Measurements from ENCODE around the gene LAMA5.

Gene LAMA5

GRCh38 chr20:62368976-62369814, 2.1 kb upstream of the LAMA5 start:
- no peak for DNase-seq

DNA sequence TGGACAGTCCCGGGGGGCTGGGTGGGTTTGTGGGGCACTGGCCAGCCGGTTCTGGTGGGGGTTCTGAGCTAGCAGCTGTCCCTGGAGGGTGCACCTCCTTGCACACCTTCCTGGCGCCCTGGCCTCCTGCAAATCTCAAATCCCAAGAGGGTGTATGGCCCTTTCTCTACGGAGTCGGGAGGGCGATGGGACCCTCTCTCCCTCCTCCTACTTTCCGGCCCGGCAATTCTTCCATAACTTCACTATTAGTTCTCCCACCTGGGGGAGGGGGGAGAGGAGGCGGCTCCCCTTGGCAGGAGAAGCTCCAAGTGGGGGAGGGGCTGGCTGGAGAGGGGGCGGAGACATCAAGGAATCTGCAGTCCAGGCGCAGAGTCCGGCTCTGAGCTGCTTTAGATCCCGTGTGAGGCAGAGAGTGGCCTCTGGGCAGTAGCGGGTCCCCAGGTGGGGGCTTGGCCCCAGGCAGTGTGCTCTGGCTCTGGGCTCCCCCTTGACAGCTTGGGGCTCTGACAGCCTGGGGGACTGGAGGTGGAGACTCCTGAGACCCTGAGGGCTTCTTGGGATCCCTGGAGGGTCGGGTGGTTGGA, 1.4 kb upstream of the LAMA5 start:
- DNase-seq = no peak

DNA sequence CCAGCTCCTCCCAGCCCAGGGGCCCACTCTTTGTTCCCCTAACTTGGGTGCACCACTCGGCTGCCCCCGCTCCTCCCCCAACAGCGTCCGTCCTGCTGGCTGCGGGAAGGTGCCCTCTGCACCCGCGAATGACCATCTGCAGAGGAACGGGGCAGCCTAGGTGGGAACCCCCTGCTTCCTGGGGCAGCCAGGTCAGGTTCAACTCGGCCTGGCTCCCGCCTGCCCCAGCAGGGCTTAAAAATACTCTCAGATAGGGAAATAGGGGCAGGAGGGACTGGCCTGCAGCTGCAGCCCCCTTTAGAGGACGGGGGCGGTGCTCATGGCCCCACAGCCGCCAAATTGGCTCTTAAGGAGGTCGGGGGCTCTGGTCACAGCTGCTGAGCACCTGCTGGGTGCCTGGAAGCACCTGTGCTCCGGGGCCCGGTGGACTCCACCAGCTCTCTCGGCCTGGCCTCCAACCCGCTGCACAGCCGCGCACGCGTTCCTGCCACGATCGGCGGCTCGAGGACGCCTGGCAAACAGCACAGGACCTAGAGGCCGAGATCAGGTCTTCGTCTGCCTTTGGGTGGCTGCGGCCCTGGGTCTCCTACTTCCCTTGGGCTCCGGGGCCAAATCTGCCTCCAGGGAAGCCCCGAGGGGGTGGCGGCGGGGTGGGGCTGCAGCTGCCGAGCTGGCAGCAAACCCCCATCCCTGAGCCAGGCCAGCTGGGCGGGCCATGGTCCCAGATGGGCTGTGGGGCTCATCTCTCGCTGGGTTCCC, 700 bp upstream of the LAMA5 start:
- DNase-seq = peak; percentile 63

GRCh38 chr20:62366370-62367135, 559 bp downstream of the LAMA5 start:
- DNase-seq = peak; percentile 66

- DNase-seq = peak; percentile 48
Observed at GRCh38 chr20:62365814-62366369, 1.2 kb downstream of the LAMA5 start.

- no peak for DNase-seq
Observed at GRCh38 chr20:62364911-62365736, 2.0 kb downstream of the LAMA5 start.

GRCh38 chr20:62363920-62364851, 2.9 kb downstream of the LAMA5 start:
- DNase-seq = no peak

GRCh38 chr20:62362991-62363919, 3.9 kb downstream of the LAMA5 start:
- peak; percentile 69 for DNase-seq

DNA sequence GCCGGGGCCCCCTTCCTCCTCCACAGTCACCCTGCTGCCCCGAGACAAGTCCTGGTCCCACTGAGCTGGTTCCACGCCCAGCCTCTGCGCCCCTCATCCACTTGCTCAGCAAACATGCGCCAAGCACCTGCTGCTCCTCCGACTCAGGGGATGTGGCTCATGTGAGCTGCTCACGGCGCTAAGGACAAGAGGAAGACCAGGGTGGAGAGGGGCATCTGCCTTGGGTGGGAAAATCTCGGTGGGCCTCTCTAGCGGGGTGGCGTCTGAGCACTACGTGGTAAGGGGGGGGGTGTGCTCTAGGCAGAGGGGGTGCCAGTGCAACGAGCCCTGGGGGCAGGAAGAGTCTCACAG, 4.5 kb downstream of the LAMA5 start:
- DNase-seq = no peak

- no peak for DNase-seq
Observed at GRCh38 chr20:62361799-62362589, 5.1 kb downstream of the LAMA5 start.

DNA sequence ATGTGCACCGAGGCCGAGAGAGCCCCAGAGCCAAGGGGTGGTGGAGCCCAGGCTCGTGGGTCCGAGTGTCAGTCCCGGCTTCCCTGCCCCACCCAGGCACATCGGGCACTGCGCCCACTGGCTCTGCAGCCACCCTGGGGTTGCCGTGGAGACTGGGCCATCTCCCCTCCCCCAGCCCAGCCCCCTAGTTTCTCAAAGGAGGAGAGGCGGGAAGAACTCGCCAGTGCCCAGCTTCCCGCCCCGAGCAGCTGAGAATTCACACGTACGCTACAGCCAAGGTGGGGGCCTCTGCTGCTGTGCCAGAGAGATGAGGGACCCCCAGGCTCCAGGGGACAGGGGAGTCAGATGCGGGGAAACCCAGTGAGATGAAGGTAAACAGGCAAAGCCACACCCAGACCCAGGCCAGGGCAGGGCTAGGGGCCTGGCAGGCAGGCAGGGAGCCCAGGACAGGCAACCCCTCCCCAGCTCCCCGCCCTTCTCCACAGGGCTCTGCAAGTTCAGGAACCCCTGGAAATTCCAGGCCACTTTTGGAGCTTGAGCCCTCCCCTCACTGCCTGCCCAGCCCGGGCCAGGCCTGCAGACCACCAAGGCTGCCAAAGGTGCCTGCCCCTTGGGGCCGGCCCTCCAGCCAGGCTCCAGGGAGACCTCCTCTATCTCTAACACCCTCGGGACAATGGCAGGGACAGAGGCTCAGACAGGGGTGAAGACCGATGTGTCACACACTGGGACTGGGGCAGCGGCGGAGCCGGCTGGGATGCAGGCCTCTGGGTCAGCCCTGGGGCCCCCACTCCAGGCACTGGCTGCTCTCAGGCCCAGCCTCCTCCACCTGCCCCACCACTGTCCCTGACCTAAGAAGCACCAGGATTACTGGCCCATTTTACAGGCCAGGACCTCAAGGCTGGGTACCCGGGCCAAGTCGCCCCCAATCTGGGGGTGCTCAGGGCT, 6.0 kb downstream of the LAMA5 start:
- no peak for DNase-seq

DNA sequence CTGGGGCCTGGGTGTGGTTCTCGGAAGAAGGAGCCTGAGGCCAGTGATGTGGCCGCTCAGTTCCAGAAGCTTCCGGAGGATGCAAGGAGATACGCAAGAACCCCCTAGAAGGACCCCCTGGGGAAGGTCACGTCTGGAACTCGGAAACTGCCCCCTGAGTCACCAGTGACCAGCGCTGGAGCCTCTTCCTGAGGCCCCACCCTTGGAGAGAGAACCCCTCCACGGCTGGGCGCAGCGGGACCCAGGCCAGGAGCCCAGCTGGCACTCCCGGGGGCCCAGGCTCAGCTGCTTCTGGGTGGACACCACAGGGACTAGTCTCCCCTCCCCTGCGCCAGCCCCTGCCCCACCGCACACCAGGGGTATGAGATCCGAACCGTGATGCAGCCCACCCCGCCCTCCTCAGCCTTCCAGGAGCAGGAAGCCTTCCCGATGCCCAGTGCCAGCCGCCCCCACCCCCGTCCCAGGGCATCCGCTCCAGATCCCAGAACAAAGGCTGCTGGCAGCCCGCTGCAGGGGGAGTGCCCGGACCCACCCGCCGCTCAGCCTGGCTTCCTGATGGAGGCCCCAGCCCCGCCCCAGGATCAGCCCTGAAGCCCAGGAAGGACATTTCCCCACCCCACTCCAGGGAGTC, 7.5 kb downstream of the LAMA5 start:
- no peak for DNase-seq

GRCh38 chr20:62359043-62359490, 8.0 kb downstream of the LAMA5 start:
- DNase-seq = no peak

GRCh38 chr20:62358171-62359042, 8.7 kb downstream of the LAMA5 start:
- no peak for DNase-seq

DNA sequence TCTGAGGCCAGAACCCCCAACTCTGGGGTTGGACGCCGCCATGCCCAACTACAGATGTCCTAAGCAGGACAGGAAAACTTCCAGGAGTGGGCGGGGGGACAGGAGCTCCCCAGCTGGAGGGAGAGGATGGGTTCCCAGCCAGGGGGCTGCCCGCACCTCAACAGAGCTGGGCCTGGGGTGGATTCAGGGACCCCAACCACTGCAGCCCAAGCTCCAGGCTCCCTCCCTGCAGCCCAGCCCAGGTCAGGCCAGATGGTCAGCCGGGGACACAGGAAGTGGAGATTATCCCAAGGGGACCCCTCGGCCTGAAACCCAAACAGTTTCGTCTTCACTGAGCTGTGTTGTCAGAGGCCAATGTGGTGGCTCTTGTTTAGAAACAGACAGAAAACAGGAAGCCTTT, 9.4 kb downstream of the LAMA5 start:
- no peak for DNase-seq

GRCh38 chr20:62357187-62357667, 9.9 kb downstream of the LAMA5 start:
- DNase-seq = no peak

Data from NCI-H2171 treated with DMSO at 0.1 percent for 48 hours (cell line).